ENCODE results near the gene PTPRG. TPM values are rescaled to one million over a fixed set of nuclear protein-coding genes. Genes with fewer than 3 reads are reported as not detected.

PTPRG gene
- total RNA-seq, 1 experiment from 2014 or later, result 69.3 TPM

- Mint-ChIP-seq H3K9me3 (no peaks in the 10 kb centered on the region), H3K27me3 (ENCODE audit: low read depth) (peaks cover 9% of the 10 kb centered on the region)
- H2BK120ac ChIP-seq (ENCODE audit: low read depth, low read length, poor library complexity, severe bottlenecking), result no peak overlapping the region
Observed at GRCh38 chr3:61538486-61538885, 22.9 kb upstream of the PTPRG start.

More at GRCh38 chr3:61538486-61538885, 22.9 kb upstream of the PTPRG start:
- WGBS (ENCODE audit: extremely low coverage, insufficient read length, low lambda C conversion rate), result no CpG with 5 or more reads among the region's 5 CpGs
- H2BK12ac ChIP-seq (ENCODE audit: insufficient read length, low read depth, low read length), result no peak overlapping the region
- no peak overlapping the region for H2BK5ac ChIP-seq (ENCODE audit: insufficient read length, low read length)
- no peak overlapping the region for H2BK20ac ChIP-seq (ENCODE audit: low read depth, low read length, poor library complexity, severe bottlenecking)
- no peak for DNase-seq
- no peak overlapping the region for H2AFZ ChIP-seq (ENCODE audit: low read length)
- H3K9ac ChIP-seq (ENCODE audit: extremely low read depth, insufficient read length, low read length), result no peak overlapping the region
- Mint-ChIP-seq H3K4me1 (peaks cover 25 to 35% of the 10 kb centered on the region in 2 experiments), H3K4me3 (no peak overlapping the region), H3K36me3 (ENCODE audit: insufficient read depth in 1 of 3, low read depth in 3 of 3) (no peaks in the 10 kb centered on the region), H3K27ac (no peak overlapping the region)
- H2AK5ac ChIP-seq (ENCODE audit: insufficient read length, low read length), result no peak overlapping the region
- H3K27me3 ChIP-seq (ENCODE audit: insufficient read depth, low read length), result no peaks in the 10 kb centered on the region
- H3T11ph ChIP-seq (ENCODE audit: low read length), result no peak overlapping the region
- no peak overlapping the region for H3K18ac ChIP-seq (ENCODE audit: insufficient read length, low read depth, low read length)
- no peak overlapping the region for H3K14ac ChIP-seq (ENCODE audit: insufficient read depth, low read length)
- no peak overlapping the region for H2BK15ac ChIP-seq (ENCODE audit: low read depth, low read length)
- no peak overlapping the region for H4K91ac ChIP-seq (ENCODE audit: insufficient read length, low read depth, low read length)
- no peaks in the 10 kb centered on the region for H3K79me2 ChIP-seq (ENCODE audit: insufficient read depth, low read length)
- TF ChIP-seq CTCF (conservative IDR thresholded peaks at IDR 0.05), result no peak
- H3K27ac ChIP-seq (ENCODE audit: insufficient read length, low read depth, low read length), result no peak overlapping the region
- H3K4me2 ChIP-seq (ENCODE audit: insufficient read depth, insufficient read length, low read length), result no peak overlapping the region
- H4K8ac ChIP-seq (replicated peaks; ENCODE audit: insufficient read length, low read depth, low read length), result no peak overlapping the region
- no peaks in the 10 kb centered on the region for H3K79me1 ChIP-seq (ENCODE audit: insufficient read depth, low read depth, low read length, poor library complexity, severe bottlenecking)
- H3K56ac ChIP-seq (ENCODE audit: insufficient read length, low read depth, low read length), result no peak overlapping the region
- no peak overlapping the region for H4K5ac ChIP-seq (ENCODE audit: insufficient read length, low read depth, low read length)
- H3K4me1 ChIP-seq (ENCODE audit: insufficient read depth, low read length), result peaks cover 6% of the 10 kb centered on the region; the same call in 1 of the 2 replicates
- H3K23me2 ChIP-seq (ENCODE audit: insufficient read length, low read depth, low read length, poor library complexity, severe bottlenecking), result no peaks in the 10 kb centered on the region
- no peak overlapping the region for H3K4ac ChIP-seq (ENCODE audit: low read depth, low read length)
- H3K23ac ChIP-seq (ENCODE audit: insufficient read length, low read depth, low read length), result no peak overlapping the region
- no peaks in the 10 kb centered on the region for H4K20me1 ChIP-seq (ENCODE audit: control insufficient read depth, insufficient read depth, insufficient read length)
- H3K9me3 ChIP-seq (ENCODE audit: control insufficient read depth, low read depth, low read length), result no peaks in the 10 kb centered on the region
